NCI-H2196 (cell line): ENCODE data around the gene MYBPC2.
"Not testable (repeated sequence)": the region's sequence is repeated elsewhere in the genome, so short reads cannot be mapped to it uniquely, and the experiment has no call there.

Source experiments
- DNase-seq: peaks from one replicate; lab custom pipeline; 2025; ENCODE audit not compliant: unreplicated experiment; lab: John Stamatoyannopoulos, UW

Gene MYBPC2

DNA sequence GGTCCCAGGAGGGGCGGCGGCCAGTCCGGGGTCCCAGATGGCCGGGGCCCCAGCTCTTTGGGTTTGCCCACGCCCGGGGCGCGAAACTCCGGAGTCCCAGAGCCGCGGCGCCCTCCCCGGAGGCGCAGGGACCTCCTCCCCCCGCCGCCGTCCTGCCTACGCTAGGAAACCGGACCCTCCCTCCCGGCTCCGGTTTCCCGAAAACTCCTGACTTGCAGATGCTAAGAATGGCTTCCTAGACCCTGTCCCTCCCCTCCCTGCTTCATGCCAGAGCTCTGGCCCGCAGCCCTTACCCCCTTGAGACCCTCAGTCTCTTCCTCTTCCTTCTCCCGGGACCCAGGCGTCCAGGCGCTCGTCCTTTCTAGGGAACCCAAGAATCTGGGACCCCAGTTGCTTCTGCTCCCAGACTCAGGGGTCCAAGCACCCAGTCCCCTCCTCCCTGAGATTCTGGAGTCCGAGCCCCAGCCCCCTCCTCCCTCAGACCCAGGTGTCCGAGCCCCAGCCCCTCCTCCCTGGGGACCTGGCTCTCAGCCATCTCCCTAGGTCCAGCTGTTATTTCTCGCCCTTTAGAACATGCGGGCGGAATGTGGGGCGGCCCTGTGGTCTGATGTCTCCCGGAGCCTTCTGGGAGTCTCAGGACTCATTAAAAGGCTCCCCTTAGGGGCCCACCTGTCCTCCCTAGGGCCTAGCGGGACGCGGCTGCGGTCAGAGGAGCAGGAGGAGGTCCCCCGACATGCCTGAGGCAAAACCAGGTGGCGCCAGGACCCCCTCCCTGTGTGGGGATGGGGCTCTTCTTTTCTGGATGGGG, at the start of gene MYBPC2:
Gene MYBPC2 (plus strand): TSS at position 672 of the 808 bp plus-strand sequence. CDS start 62 bp downstream, at position 734.
- peak; percentile 39 for DNase-seq

DNA sequence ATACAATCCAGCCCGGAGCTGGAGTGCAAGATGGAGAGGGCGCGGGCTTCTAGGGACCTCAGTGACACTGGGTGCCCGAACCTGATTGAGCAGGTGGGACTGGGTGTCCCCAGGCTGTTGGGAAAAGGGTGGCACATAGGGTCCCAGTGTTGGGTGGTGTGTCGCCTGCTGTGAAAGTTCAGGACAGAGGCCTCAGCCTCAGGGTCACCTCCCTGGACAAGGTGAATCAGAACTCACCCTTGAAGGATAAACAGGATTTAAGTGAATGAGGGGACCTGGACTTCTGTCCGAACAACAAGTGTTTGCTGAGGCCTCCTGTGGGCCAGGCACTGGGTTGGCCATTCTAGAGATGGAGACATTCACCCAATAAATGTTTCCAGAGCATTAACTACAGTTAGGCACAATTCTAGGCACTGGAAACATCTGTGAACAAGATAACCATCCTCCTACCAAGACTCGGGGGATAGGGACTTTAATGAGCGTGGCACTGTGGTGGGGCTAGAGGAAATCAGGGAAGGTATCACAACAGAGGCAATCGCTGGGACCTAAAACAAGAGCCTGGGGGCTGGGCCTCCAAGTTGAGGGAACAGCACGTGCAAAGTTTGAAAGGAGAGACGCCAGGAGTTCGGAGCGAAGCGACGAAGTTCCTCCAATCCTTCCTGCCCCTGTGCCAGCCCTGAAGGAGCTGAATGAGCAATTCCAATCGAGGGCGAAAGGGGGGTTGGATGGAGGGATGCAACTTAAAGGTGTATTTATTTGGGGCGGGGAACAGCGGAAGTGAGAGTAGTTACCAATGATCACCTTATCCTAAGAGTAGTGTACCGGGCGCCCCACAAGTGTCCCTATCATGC, 49.5 kb upstream of the MYBPC2 start:
- DNase-seq = no peak

DNA sequence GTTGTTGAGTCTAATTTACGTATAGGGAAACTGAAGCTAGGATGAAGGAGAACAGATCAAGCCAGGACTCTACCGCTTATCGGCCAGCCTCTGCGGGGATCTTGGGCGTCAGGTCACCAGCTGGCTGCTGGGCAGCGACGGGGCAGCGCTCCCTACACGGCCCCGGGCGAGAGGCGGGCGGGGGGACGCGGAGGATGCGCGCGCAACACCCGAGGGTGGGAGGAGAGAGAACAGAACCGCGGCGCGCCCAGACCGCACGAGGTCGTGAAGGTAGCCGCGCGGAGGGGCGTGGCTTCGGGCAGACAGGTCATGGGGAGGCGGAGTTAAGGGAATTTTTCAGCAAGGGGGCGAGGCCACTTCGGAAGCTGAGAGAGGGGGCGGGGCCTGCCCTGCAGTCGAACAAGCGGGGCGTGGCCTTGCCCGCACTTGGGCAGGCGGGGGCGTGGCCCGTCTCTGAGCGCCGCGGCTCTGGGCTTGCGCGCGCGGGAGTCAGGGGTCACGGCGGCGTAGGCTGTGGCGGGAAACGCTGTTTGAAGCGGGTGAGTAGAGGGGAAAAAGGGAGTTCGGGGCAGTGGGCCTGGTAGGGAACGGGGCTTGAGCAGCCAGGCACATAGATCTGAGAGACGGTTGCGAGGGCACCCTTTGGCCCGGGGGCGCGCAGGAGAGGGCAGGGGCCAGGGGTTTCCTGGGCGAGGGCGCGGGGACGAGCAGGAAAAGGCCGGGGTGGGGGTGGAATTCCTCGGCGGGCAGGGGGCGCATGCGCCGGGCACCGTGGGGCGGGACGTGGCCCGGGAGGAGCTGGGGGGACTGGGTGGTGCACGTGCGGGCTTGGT, 48.6 kb upstream of the MYBPC2 start, which contains the start of gene POLD1:
Gene POLD1 (plus strand): TSS at position 496 of the 833 bp plus-strand sequence. CDS start 14,505 bp downstream, outside the sequence.
- DNase-seq = peak; percentile 99

DNA sequence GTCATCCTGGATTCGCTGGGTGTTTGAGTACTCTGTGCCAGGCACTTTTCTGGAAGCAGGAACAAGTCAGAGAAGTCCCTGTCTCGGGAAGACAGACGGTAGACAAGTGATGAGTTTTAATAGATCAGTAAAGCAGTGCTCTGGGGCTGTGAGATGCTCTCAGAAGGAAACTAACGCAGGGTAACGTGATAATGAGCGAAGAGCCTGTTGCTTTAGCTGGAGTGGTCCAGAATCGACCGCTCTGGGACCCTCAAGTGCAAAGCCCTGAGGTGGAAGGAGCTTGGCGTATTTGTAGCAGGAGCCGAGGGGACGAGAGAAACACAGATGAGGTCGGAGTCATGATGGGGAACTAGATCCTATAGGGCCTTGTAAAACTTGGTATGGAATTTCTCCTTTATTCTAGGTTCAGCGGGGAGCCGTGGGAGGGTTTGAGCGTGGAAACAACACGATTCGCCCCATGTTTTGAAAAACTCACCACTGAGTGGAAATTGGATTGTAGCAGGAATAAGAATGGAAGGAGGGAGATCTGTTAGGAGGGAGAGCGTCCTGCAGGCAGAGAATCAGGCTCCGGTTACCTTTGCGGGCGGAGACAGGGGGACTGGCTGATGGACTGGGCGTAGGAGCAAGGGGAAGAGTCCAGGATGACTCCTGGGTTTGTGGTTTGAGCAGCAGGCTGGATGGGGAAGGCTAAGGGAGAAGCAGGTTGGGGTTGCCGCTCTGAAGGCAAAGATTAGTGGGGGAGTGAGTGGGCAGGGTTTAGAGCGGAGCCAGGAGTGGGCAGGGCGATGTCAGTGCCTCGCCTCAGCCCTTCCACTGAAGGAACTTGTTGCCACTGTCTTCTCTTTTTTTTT, 47.8 kb upstream of the MYBPC2 start:
- DNase-seq = no peak

DNA sequence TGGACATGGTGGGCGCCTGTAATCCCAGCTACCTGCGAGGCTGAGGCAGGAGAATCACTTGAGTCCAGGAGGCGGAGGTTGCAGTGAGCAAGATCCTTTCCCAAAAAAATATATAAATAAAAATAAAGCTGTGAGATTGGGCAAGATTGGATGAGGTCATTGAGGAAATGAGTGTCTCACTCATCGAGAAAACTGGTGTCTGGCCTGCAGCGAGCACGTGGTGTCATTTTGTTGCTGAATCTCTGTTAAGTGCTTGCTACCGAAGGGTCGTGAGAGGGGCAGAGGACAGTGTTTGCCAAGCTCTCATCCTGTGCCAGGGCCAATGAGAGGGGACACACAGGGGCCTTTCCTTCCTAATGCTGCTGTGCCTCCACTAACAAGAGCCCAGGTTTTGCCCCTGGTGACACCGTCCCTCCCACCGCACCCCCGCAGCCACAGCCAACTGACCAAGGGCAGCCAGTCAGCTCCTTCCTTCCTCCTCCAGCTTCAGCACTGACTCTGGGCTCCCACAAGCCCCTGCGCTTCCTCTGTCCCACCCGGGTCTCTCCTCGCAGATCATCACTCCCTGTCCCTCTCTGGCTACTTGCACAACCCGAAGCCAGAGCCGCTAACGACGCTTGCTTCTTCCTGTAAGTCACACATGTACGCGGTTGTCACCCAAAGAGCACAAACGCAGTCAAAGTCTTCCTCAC, 45.4 kb upstream of the MYBPC2 start:
- no peak for DNase-seq

DNA sequence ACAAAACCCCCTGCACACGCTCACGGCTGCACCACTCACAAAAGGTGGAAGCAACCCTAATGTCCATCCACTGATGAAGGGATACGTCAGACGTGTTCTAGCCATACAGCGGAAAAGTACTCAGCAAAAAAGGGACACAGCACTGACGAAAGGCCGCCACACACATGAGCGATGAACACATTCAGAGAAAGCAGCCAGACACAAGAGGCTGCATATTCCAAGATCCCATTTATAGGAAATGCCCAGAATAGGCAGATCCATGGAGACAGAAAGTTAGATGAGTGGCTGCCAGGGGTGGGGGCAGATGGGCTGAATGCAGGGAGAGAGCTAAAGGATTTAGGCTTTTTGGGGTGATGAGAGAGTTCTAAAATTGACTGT, 44.8 kb upstream of the MYBPC2 start:
- DNase-seq = no peak

DNA sequence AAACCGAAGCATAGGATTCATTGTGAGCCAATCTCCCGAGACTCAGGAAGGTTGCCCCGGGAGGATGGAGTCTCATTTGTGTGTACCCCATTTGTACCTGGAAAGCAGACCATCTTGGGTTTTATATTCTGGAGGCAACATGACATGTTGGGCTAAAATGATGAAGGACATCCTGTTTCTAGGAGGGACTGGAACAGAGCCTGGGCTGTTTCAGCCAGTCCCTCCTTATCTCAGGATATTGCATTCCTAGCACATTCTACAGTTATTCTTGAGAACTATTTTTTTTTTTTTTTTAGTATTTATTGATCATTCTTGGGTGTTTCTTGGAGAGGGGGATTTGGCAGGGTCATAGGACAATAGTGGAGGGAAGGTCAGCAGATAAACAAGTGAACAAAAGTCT, 42.4 kb upstream of the MYBPC2 start:
- DNase-seq = not testable (repeated sequence)

DNA sequence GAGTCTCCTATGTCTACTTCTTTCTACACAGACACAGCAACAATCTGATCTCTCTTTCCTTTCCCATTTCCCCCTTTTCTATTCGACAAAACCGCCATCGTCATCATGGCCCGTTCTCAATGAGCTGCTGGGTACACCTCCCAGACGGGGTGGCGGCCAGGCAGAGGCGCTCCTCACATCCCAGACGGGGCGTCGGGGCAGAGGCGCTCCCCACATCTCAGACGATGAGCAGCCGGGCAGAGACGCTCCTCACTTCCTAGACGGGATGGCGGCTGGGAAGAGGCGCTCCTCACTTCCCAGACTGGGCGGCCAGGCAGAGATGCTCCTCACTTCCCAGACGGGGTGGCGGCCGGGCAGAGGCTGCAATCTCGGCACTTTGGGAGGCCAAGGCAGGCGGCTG, 41.7 kb upstream of the MYBPC2 start:
- DNase-seq = not testable (repeated sequence)

DNA sequence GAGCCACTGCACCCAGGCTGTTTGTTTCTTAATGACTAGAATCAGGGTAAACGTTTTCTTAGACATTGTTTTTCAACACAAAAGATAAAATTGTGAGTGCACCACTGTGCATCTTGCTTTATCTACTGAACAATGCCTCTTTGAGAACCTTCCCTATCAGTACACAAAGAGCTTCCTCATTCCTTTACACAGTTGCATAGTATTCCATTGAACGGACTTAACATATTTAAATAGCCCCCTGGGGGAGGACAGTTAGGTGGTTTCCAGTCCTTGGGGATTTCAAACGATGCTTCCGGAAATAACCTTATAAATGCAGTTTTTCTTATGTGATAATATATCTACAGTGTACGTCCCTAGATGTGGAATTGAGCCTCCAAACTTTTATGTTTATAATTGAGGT, 39.9 kb upstream of the MYBPC2 start:
- no peak for DNase-seq

DNA sequence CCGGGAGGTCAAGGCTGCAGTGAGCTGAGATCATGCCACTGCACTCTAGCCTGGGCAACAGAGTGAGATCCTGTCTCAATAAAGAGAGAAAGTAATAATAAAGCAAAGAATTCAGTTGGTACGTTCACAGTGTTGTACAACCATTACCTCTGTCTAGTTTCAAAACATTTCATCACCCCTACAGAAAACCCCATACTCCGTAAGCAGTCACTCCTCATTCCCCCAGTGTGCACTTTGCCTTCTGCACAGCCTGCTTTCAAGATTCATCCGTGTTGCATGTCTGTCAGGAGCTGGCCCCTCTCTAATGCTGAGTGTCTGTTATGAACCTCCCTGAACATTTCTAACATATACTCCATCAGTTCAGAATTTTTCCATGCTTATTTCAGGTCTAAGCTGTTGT, 39.1 kb upstream of the MYBPC2 start:
- no peak for DNase-seq

DNA sequence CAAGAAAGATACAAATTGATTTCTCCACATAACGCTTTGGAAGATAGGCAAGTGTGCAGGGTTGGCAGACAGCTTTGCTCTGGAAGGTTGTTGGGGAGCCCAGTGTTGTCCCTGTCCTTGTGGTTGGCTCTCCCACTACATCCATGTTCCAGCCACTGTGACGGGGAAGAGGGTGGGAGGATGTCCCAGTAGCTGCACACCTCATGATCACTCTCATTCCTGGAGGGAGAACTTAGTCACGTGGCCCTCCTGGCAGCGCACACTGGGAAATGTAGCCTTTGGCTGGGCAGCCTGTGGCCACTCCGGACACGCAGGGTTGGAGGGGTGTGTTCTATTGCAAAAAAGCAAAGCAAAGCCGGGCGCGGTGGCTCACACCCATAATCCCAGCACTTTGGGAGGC, 38.7 kb upstream of the MYBPC2 start:
- DNase-seq = no peak

DNA sequence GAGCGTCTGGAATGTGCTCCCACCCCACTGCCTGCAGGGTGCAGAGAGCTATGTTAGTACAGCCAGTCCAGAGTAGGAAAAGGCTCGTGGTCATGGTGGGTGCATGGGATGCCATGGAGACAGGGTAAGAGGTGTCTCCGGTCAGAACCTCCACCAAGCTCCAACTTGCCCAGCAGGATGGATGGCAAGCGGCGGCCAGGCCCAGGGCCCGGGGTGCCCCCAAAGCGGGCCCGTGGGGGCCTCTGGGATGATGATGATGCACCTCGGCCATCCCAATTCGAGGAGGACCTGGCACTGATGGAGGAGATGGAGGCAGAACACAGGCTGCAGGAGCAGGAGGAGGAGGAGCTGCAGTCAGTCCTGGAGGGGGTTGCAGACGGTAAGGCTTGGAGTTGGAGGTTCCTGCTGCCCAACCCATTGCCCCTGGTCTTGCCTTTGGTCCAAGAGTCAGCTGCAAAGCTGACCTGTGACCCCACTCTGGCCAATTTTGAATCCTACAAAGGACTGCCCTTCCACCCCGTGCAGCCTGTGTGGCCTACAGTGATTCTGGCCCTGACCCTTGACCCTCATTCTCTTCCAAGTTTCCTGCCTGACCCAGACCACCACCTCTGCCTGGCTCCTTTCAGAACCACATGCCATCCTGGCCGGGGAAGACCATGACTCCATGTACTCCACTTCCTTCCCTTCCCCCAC, 33.9 kb upstream of the MYBPC2 start:
- DNase-seq = no peak

DNA sequence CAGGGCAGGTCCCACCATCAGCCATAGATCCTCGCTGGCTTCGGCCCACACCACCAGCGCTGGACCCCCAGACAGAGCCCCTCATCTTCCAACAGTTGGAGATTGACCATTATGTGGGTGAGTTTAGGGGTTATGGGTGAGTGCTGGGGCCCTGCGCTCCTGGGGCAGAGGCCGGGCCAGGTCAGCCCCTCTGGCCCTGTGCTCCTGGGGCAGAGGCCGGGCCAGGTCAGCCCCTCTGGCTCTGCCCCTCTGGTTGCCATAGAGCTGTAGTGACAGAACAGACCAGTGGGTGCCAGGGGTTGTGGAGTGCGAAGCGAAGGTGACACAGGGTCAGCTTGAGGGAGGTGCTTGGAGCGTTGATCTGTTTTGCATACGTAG, 33.3 kb upstream of the MYBPC2 start:
- no peak for DNase-seq

DNA sequence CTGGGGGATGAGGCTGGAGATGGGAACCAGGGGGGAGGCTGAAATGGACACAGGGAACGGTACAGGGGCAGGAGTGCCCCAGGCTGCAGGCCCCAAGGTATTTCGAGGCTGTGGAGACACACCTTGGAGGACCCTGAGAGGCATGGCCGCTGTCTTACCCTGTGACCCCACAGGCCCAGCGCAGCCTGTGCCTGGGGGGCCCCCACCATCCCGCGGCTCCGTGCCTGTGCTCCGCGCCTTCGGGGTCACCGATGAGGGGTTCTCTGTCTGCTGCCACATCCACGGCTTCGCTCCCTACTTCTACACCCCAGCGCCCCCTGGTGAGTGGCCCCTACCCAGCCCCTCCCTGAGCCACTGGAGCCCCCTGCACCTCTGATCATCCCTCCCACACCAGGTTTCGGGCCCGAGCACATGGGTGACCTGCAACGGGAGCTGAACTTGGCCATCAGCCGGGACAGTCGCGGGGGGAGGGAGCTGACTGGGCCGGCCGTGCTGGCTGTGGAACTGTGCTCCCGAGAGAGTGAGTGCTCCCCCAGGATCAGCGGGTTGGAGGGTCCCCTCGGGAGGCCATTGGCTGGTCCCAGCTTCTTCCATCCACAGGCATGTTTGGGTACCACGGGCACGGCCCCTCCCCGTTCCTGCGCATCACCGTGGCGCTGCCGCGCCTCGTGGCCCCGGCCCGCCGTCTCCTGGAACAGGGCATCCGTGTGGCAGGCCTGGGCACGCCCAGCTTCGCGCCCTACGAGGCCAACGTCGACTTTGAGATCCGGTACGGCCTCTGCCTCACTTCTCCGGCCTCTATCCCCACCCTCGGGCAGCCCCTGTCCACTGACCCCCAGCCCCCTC, 30.9 kb upstream of the MYBPC2 start:
- DNase-seq = no peak

DNA sequence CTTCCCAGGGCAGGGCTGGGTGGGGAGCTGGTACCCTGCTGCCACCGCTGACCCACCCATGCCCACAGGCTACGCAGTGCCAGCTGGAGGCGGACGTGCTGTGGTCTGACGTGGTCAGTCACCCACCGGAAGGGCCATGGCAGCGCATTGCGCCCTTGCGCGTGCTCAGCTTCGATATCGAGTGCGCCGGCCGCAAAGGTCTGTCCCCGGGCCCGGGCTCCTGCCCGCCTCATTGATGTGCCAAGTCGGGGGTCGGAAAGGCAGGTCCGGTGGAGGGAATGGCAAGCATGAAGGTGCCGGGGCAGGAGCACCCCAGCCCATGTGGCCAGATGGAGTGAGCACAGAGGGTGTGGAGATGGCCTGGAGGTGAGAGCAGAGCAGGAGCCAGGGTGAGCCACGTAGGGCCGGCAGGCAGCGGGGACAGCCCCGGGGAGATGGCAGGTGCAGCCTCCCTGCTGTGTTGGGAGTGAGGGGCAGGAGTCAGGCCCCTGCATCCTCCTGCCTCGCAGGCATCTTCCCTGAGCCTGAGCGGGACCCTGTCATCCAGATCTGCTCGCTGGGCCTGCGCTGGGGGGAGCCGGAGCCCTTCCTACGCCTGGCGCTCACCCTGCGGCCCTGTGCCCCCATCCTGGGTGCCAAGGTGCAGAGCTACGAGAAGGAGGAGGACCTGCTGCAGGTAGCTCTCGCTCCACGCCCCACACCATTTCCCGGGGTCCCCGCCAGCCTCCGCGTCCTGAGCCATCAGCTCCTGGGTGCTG, 30.0 kb upstream of the MYBPC2 start:
- no peak for DNase-seq

DNA sequence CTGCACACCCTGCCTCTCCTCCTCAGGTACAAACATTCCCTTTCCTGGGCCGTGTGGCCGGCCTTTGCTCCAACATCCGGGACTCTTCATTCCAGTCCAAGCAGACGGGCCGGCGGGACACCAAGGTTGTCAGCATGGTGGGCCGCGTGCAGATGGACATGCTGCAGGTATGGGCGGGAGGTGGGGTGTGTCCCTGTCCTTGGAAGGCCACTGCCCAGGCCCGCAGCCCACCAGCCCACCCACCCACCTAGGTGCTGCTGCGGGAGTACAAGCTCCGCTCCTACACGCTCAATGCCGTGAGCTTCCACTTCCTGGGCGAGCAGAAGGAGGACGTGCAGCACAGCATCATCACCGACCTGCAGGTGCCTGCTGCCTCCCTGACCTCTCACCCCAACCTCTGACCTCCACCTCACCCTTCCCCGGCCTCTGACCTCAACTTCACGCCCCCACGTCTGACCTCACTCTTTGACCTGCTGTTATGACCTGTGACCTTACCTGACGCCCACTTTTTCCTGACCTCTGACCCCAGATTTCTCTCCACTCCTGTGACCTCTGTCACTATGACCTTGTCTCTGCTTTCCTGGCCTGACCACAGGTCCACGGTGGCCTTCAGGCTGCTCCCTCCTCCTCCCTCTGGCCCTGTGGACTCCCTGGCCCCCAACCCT, 26.4 kb upstream of the MYBPC2 start:
- DNase-seq = no peak

DNA sequence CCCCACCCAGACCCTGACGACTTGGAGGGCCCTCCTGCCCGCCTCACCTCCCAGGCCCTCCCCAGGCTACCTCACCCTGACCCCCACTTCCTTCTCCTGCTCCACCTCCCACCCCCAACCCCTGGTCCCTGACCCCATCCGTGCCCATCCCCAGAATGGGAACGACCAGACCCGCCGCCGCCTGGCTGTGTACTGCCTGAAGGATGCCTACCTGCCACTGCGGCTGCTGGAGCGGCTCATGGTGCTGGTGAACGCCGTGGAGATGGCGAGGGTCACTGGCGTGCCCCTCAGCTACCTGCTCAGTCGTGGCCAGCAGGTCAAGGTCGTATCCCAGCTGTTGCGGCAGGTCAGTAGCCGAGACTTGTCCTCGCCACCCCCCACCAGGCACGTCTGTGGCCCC, 25.9 kb upstream of the MYBPC2 start:
- DNase-seq = no peak
